ENCODE data around the gene ARL8B. TPM values are rescaled to one million over a fixed set of nuclear protein-coding genes. Genes with fewer than 3 reads are reported as not detected.

ARL8B gene
- total RNA-seq, 1 experiment from 2014 or later: 52.4 TPM

- Histone ChIP-seq H3K4me2 (ENCODE audit: low read depth, low read length, poor library complexity, severe bottlenecking) (no peak overlapping the region), H3K9ac (ENCODE audit: low read length) (no peak overlapping the region), H3K9me2 (replicated peaks; ENCODE audit: insufficient read depth, low read length) (no peaks in the 10 kb centered on the region), H3K4me1 (ENCODE audit: low read length) (peaks cover 23% of the 10 kb centered on the region), H3K79me2 (ENCODE audit: low read length) (peaks cover 93% of the 10 kb centered on the region), H3K4me3 (ENCODE audit: low read length) (no peak overlapping the region), H3K27me3 (ENCODE audit: low read length) (no peaks in the 10 kb centered on the region), H3K27ac (ENCODE audit: low read length) (no peak overlapping the region), H3K36me3 (ENCODE audit: insufficient read depth, low read length) (no peaks in the 10 kb centered on the region), H2AFZ (ENCODE audit: low read length) (no peak overlapping the region), H3K9me3 (ENCODE audit: low read length) (no peaks in the 10 kb centered on the region), H4K20me1 (ENCODE audit: insufficient read depth, low read depth, low read length) (peaks cover 25% of the 10 kb centered on the region)
- no peak for DNase-seq
Measured at GRCh38 chr3:5160940-5161858, 39.1 kb downstream of the ARL8B start.

- Histone ChIP-seq H3K79me2 (ENCODE audit: low read length) (peaks cover 93% of the 10 kb centered on the region), H3K36me3 (ENCODE audit: insufficient read depth, low read length) (no peaks in the 10 kb centered on the region), H4K20me1 (ENCODE audit: insufficient read depth, low read depth, low read length) (peaks cover 21% of the 10 kb centered on the region), H3K27ac (ENCODE audit: low read length) (no peak overlapping the region), H2AFZ (ENCODE audit: low read length) (no peak overlapping the region), H3K27me3 (ENCODE audit: low read length) (no peaks in the 10 kb centered on the region), H3K9ac (ENCODE audit: low read length) (no peak overlapping the region), H3K4me3 (ENCODE audit: low read length) (no peak overlapping the region), H3K9me2 (replicated peaks; ENCODE audit: insufficient read depth, low read length) (no peaks in the 10 kb centered on the region), H3K4me2 (ENCODE audit: low read depth, low read length, poor library complexity, severe bottlenecking) (no peak overlapping the region), H3K9me3 (ENCODE audit: low read length) (no peaks in the 10 kb centered on the region), H3K4me1 (ENCODE audit: low read length) (peaks cover 23% of the 10 kb centered on the region)
- no peak for DNase-seq
Measured at GRCh38 chr3:5162102-5162501, 40.0 kb downstream of the ARL8B start.

- Histone ChIP-seq H3K9me3 (ENCODE audit: low read length) (no peaks in the 10 kb centered on the region), H4K20me1 (ENCODE audit: insufficient read depth, low read depth, low read length) (peaks cover 7% of the 10 kb centered on the region), H3K9ac (ENCODE audit: low read length) (no peak overlapping the region), H3K27me3 (ENCODE audit: low read length) (no peaks in the 10 kb centered on the region), H3K4me1 (ENCODE audit: low read length) (peaks cover 36% of the 10 kb centered on the region), H3K4me2 (ENCODE audit: low read depth, low read length, poor library complexity, severe bottlenecking) (no peak overlapping the region), H3K27ac (ENCODE audit: low read length) (no peak overlapping the region), H3K79me2 (ENCODE audit: low read length) (peaks cover 100% of the 10 kb centered on the region), H3K9me2 (replicated peaks; ENCODE audit: insufficient read depth, low read length) (no peaks in the 10 kb centered on the region), H3K4me3 (ENCODE audit: low read length) (no peak overlapping the region), H3K36me3 (ENCODE audit: insufficient read depth, low read length) (no peaks in the 10 kb centered on the region), H2AFZ (ENCODE audit: low read length) (no peak overlapping the region)
- DNase-seq: no peak
Measured at GRCh38 chr3:5165698-5166097, 43.6 kb downstream of the ARL8B start.

- peaks cover 4% of the 10 kb centered on the region for H4K20me1 ChIP-seq (ENCODE audit: insufficient read depth, low read depth, low read length)
Measured at GRCh38 chr3:5166846-5167245, 44.8 kb downstream of the ARL8B start.

GRCh38 chr3:5168110-5168509 lies 46.0 kb downstream of the ARL8B start:
- Histone ChIP-seq H3K4me3 (ENCODE audit: low read length) (no peak overlapping the region), H3K79me2 (ENCODE audit: low read length) (peaks cover 77% of the 10 kb centered on the region), H2AFZ (ENCODE audit: low read length) (no peak overlapping the region), H4K20me1 (ENCODE audit: insufficient read depth, low read depth, low read length) (peaks cover 4% of the 10 kb centered on the region), H3K27me3 (ENCODE audit: low read length) (no peaks in the 10 kb centered on the region), H3K4me2 (ENCODE audit: low read depth, low read length, poor library complexity, severe bottlenecking) (no peak overlapping the region), H3K9me3 (ENCODE audit: low read length) (no peaks in the 10 kb centered on the region), H3K9ac (ENCODE audit: low read length) (no peak overlapping the region), H3K36me3 (ENCODE audit: insufficient read depth, low read length) (peaks cover 10% of the 10 kb centered on the region; the same call in 1 of the 2 replicates), H3K27ac (ENCODE audit: low read length) (no peak overlapping the region), H3K9me2 (replicated peaks; ENCODE audit: insufficient read depth, low read length) (no peaks in the 10 kb centered on the region), H3K4me1 (ENCODE audit: low read length) (peaks cover 29% of the 10 kb centered on the region)
- no peak for DNase-seq

More at GRCh38 chr3:5166846-5167245, 44.8 kb downstream of the ARL8B start:
- no peak overlapping the region for H3K4me3 ChIP-seq (ENCODE audit: low read length)
- no peak overlapping the region for H3K4me2 ChIP-seq (ENCODE audit: low read depth, low read length, poor library complexity, severe bottlenecking)
- H3K9me3 ChIP-seq (ENCODE audit: low read length): no peaks in the 10 kb centered on the region
- peaks cover 2% of the 10 kb centered on the region; the same call in 1 of the 2 replicates for H3K36me3 ChIP-seq (ENCODE audit: insufficient read depth, low read length)
- H3K79me2 ChIP-seq (ENCODE audit: low read length): peaks cover 89% of the 10 kb centered on the region
- no peaks in the 10 kb centered on the region for H3K27me3 ChIP-seq (ENCODE audit: low read length)
- no peaks in the 10 kb centered on the region for H3K9me2 ChIP-seq (replicated peaks; ENCODE audit: insufficient read depth, low read length)
- no peak overlapping the region for H2AFZ ChIP-seq (ENCODE audit: low read length)
- H3K4me1 ChIP-seq (ENCODE audit: low read length): peaks cover 29% of the 10 kb centered on the region
- no peak for DNase-seq
- no peak overlapping the region for H3K27ac ChIP-seq (ENCODE audit: low read length)
- H3K9ac ChIP-seq (ENCODE audit: low read length): no peak overlapping the region

GRCh38 chr3:5169807-5170206 lies 47.7 kb downstream of the ARL8B start:
- no peak overlapping the region for H3K9ac ChIP-seq (ENCODE audit: low read length)
- no peaks in the 10 kb centered on the region for H3K9me2 ChIP-seq (replicated peaks; ENCODE audit: insufficient read depth, low read length)
- no peak overlapping the region for H2AFZ ChIP-seq (ENCODE audit: low read length)
- H3K4me1 ChIP-seq (ENCODE audit: low read length): peaks cover 24% of the 10 kb centered on the region
- H3K79me2 ChIP-seq (ENCODE audit: low read length): peaks cover 60% of the 10 kb centered on the region
- peak overlapping the region; percentile 16 for H3K27ac ChIP-seq (ENCODE audit: low read length)
- no peak overlapping the region for H3K4me3 ChIP-seq (ENCODE audit: low read length)
- DNase-seq: no peak
- H3K27me3 ChIP-seq (ENCODE audit: low read length): no peaks in the 10 kb centered on the region
- H4K20me1 ChIP-seq (ENCODE audit: insufficient read depth, low read depth, low read length): peaks cover 4% of the 10 kb centered on the region; the same call in 1 of the 2 replicates
- peak overlapping the region; percentile 53 for H3K4me2 ChIP-seq (ENCODE audit: low read depth, low read length, poor library complexity, severe bottlenecking)
- H3K9me3 ChIP-seq (ENCODE audit: low read length): no peaks in the 10 kb centered on the region
- H3K36me3 ChIP-seq (ENCODE audit: insufficient read depth, low read length): peaks cover 11% of the 10 kb centered on the region; the same call in 1 of the 2 replicates

- H3K4me3 ChIP-seq (ENCODE audit: low read length): no peak overlapping the region
- DNase-seq: no peak
- no peaks in the 10 kb centered on the region for H4K20me1 ChIP-seq (ENCODE audit: insufficient read depth, low read depth, low read length)
- H3K4me1 ChIP-seq (ENCODE audit: low read length): peaks cover 26% of the 10 kb centered on the region
- H3K9me3 ChIP-seq (ENCODE audit: low read length): no peaks in the 10 kb centered on the region
- no peak overlapping the region for H3K4me2 ChIP-seq (ENCODE audit: low read depth, low read length, poor library complexity, severe bottlenecking)
- H2AFZ ChIP-seq (ENCODE audit: low read length): no peak overlapping the region
- H3K36me3 ChIP-seq (ENCODE audit: insufficient read depth, low read length): peaks cover 21% of the 10 kb centered on the region; the same call in 1 of the 2 replicates
- H3K79me2 ChIP-seq (ENCODE audit: low read length): peaks cover 48% of the 10 kb centered on the region
- no peaks in the 10 kb centered on the region for H3K27me3 ChIP-seq (ENCODE audit: low read length)
- no peak overlapping the region for H3K9ac ChIP-seq (ENCODE audit: low read length)
- no peaks in the 10 kb centered on the region for H3K9me2 ChIP-seq (replicated peaks; ENCODE audit: insufficient read depth, low read length)
- H3K27ac ChIP-seq (ENCODE audit: low read length): no peak overlapping the region
Measured at GRCh38 chr3:5170975-5171374, 48.9 kb downstream of the ARL8B start.

GRCh38 chr3:5172018-5172417 lies 49.9 kb downstream of the ARL8B start:
- DNase-seq: no peak
- Histone ChIP-seq H3K36me3 (ENCODE audit: insufficient read depth, low read length) (peaks cover 21% of the 10 kb centered on the region; the same call in 1 of the 2 replicates), H3K9ac (ENCODE audit: low read length) (no peak overlapping the region), H3K4me1 (ENCODE audit: low read length) (peaks cover 37% of the 10 kb centered on the region), H3K79me2 (ENCODE audit: low read length) (peaks cover 38% of the 10 kb centered on the region), H2AFZ (ENCODE audit: low read length) (no peak overlapping the region), H3K4me3 (ENCODE audit: low read length) (no peak overlapping the region), H3K27me3 (ENCODE audit: low read length) (no peaks in the 10 kb centered on the region), H3K27ac (ENCODE audit: low read length) (no peak overlapping the region), H4K20me1 (ENCODE audit: insufficient read depth, low read depth, low read length) (no peaks in the 10 kb centered on the region), H3K4me2 (ENCODE audit: low read depth, low read length, poor library complexity, severe bottlenecking) (no peak overlapping the region), H3K9me3 (ENCODE audit: low read length) (no peaks in the 10 kb centered on the region), H3K9me2 (replicated peaks; ENCODE audit: insufficient read depth, low read length) (no peaks in the 10 kb centered on the region)

All from Karpas-422 (cell line).